ENCODE results near the gene PRKAG3. TPM values are rescaled to one million over a fixed set of nuclear protein-coding genes. Genes with fewer than 3 reads are reported as not detected.
"Not testable (repeated sequence)": the region's sequence is repeated elsewhere in the genome, so short reads cannot be mapped to it uniquely, and the experiment has no call there.

Gene PRKAG3
- total RNA-seq, 3 donors from 2014 or later = not detected

- DNase-seq (no peak), ATAC-seq (peak; percentile 39)
- Histone ChIP-seq H3K36me3 (ENCODE audit: low read depth) (no peaks in the 10 kb centered on the region), H3K4me3 (no peak overlapping the region), H3K9me3 (no peaks in the 10 kb centered on the region), H3K4me1 (ENCODE audit: low read depth) (no peaks in the 10 kb centered on the region)
- intact Hi-C loops (cut with DNase I, micrococcal nuclease) = no loop called here
- TF ChIP-seq CTCF (IDR thresholded peaks at IDR 0.05) = no peak
Measured at GRCh38 chr2:218853766-218854165, 22.2 kb upstream of the PRKAG3 start.

- intact Hi-C loops (cut with DNase I, micrococcal nuclease) = no loop called here
- H3K4me1 ChIP-seq (ENCODE audit: low read depth) = no peaks in the 10 kb centered on the region
- DNase-seq (peak in 2 of 3 donors; percentile 50 to 77), ATAC-seq (peak; percentile 82)
- no peaks in the 10 kb centered on the region for H3K36me3 ChIP-seq (ENCODE audit: low read depth)
- H3K9me3 ChIP-seq = no peaks in the 10 kb centered on the region
- H3K4me3 ChIP-seq = no peak overlapping the region
- TF ChIP-seq CTCF (IDR thresholded peaks at IDR 0.05) = peak; percentile 25
Measured at GRCh38 chr2:218852911-218853667, 21.5 kb upstream of the PRKAG3 start.

GRCh38 chr2:218851286-218851685, 19.7 kb upstream of the PRKAG3 start:
- no peak for DNase-seq
- Histone ChIP-seq H3K4me3 (no peak overlapping the region), H3K9me3 (no peaks in the 10 kb centered on the region), H3K36me3 (ENCODE audit: low read depth) (no peaks in the 10 kb centered on the region), H3K4me1 (ENCODE audit: low read depth) (no peaks in the 10 kb centered on the region)
- no peak for ATAC-seq
- intact Hi-C loops (cut with DNase I, micrococcal nuclease) = no loop called here
- TF ChIP-seq CTCF (IDR thresholded peaks at IDR 0.05) = no peak

- intact Hi-C loops (cut with DNase I, micrococcal nuclease) = no loop called here
- TF ChIP-seq CTCF (IDR thresholded peaks at IDR 0.05) = no peak
Measured at GRCh38 chr2:218850796-218851195, 19.2 kb upstream of the PRKAG3 start.

GRCh38 chr2:218849721-218850120, 18.1 kb upstream of the PRKAG3 start:
- ATAC-seq (no peak), DNase-seq (no peak)
- no peak for TF ChIP-seq CTCF (IDR thresholded peaks at IDR 0.05)
- Histone ChIP-seq H3K36me3 (ENCODE audit: low read depth) (no peaks in the 10 kb centered on the region), H3K4me1 (ENCODE audit: low read depth) (no peaks in the 10 kb centered on the region), H3K4me3 (no peak overlapping the region), H3K9me3 (no peaks in the 10 kb centered on the region)
- intact Hi-C loops (cut with DNase I, micrococcal nuclease) = loop anchor here in 1 of 2 donors (5.0 kb wide), 1 partner anchor 137 kb away; the partner anchor contains the start of gene TTLL4

More at GRCh38 chr2:218850796-218851195, 19.2 kb upstream of the PRKAG3 start:
- no peak for DNase-seq
- no peak overlapping the region for H3K4me3 ChIP-seq
- no peaks in the 10 kb centered on the region for H3K36me3 ChIP-seq (ENCODE audit: low read depth)
- ATAC-seq = no peak
- H3K9me3 ChIP-seq = no peaks in the 10 kb centered on the region
- H3K4me1 ChIP-seq (ENCODE audit: low read depth) = no peaks in the 10 kb centered on the region

- not testable (repeated sequence) for DNase-seq; H3K9me3 ChIP-seq; H3K4me1 ChIP-seq (ENCODE audit: low read depth); H3K36me3 ChIP-seq (ENCODE audit: low read depth); H3K4me3 ChIP-seq; ATAC-seq
- intact Hi-C loops (cut with DNase I, micrococcal nuclease) = loop anchor here in 1 of 2 donors (5.0 kb wide), 1 partner anchor 135 kb away; the partner anchor contains the start of gene TTLL4
Measured at GRCh38 chr2:218846963-218847362, 15.4 kb upstream of the PRKAG3 start.

- ATAC-seq; H3K36me3 ChIP-seq (ENCODE audit: low read depth); DNase-seq; H3K4me1 ChIP-seq (ENCODE audit: low read depth); intact Hi-C loops (cut with DNase I, micrococcal nuclease); H3K4me3 ChIP-seq; H3K9me3 ChIP-seq: not testable (repeated sequence)
Measured at GRCh38 chr2:218844334-218844733, 12.7 kb upstream of the PRKAG3 start.
